ENCODE results near the gene TAGLN.
"Not testable (repeated sequence)": the region's sequence is repeated elsewhere in the genome, so short reads cannot be mapped to it uniquely, and the experiment has no call there.

The TAGLN gene

GRCh38 chr11:117195761-117196160 lies 3.4 kb upstream of the TAGLN start:
- no peak for DNase-seq (ENCODE audit: low read depth in 2 of 2)

GRCh38 chr11:117197006-117197405 lies 2.2 kb upstream of the TAGLN start:
- DNase-seq (ENCODE audit: low read depth in 2 of 2), result no peak

- no peak for DNase-seq (ENCODE audit: low read depth in 2 of 2)
Measured at GRCh38 chr11:117197516-117198456, 1.4 kb upstream of the TAGLN start.

DNA sequence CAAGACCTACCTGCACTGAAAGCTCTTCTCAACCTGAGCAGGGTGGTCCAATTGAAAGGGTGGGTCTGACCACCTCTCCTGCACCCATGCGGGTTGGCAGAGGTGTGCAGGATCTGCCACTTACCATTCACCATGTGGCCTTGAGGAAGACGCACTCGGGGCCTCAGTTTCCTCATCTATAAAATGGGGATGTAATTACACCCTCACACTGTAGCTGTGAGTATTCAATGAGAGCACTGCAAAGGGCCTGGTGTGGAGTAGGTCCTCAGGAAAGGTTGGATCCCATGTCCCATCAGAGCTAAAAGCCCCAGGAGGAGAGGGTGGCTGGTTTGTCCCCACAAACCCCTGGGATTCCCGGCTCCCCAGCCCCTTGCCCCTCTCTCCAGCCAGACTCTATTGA lies 557 bp upstream of the TAGLN start:
- DNase-seq (ENCODE audit: low read depth in 2 of 2), result no peak

DNA sequence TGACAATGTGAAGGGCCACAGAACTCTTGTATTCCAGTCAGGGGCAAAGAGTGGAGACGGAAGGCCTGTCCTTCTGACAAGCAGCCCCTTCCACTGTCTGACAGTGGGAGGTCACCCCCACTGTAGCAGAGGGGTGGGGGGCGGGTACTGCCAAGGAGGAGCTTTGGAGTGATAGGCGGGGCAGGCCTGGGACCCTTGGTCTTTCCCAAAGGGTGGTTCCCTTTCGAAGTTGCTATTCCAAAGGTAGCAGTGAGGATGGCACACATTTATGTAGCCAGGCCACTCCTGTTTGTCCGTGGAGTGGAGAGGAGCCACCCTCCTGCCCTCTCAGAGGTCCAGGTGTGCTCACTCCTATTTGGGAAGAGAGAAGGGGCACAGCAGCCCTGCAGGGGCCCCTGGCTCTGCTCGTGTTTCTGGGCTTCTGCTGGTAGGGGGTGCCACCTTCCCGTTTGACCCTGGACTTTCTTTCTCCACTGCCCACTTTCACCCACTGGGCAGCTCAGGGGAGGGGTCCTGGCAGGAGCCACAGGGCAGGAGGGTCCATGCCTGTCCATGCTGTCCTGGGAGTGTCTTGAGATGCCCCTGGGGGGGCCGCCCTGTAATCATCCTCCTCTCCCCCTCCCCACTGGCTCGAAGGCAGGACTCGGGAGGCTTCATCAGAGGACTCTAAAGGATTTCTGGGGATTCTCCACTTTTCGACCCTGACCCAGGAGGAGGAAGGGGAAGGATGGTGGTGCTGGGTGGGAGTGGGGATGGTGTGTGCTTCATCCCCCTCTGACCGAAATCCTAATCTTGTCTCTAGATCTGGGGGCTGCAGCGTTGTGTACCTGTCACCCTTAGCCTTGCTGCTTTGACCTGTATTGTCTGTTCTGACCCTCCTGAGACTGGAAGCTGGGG lies 994 bp downstream of the TAGLN start:
- no peak for DNase-seq (ENCODE audit: low read depth in 2 of 2)

GRCh38 chr11:117200813-117201657 lies 1.9 kb downstream of the TAGLN start:
- no peak for DNase-seq (ENCODE audit: low read depth in 2 of 2)

DNA sequence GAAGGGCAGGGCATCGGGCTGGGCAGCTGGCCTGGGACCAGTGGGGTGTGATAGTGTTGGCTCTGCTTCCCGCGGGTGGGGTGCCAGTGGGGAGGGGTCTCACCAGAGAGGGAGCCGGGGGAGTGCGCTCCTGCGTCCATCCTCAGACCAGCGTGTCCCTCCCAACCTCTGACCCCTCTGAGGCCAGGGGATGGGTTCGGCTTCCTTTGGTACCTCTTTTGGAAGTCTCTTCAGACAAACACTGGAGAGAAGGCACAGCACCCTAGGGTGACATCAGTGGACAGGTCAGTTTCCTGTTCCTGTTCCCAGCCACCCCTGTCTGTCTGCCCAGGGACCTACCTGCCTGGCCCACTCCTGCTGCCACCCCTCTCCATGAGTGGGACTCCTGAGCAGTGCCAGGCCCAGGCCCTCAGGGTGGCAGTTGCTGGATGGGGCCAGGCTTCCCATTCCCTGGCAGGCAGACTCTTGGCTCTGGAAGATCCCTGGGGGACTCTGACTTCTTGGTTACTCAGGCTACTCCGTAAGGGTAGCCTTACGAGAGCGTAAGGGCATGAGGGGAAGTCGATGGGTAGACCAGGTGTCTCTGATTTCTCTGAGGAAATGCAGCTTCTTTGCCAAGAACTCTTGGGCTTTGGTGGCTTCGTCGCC lies 2.6 kb downstream of the TAGLN start:
- DNase-seq (ENCODE audit: low read depth in 2 of 2), result no peak

- DNase-seq (ENCODE audit: low read depth in 2 of 2), result no peak
Measured at GRCh38 chr11:117202386-117203068, 3.4 kb downstream of the TAGLN start.

DNA sequence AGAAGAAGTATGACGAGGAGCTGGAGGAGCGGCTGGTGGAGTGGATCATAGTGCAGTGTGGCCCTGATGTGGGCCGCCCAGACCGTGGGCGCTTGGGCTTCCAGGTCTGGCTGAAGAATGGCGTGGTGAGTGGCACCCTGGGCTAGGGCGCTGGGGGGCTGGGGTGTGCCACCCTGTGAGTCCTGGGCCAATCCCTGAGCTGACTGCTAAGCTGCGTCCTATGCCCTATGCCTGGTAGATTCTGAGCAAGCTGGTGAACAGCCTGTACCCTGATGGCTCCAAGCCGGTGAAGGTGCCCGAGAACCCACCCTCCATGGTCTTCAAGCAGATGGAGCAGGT lies 3.9 kb downstream of the TAGLN start:
- DNase-seq (ENCODE audit: low read depth in 2 of 2), result no peak

- DNase-seq (ENCODE audit: low read depth in 2 of 2), result no peak
Measured at GRCh38 chr11:117204283-117205080, 5.3 kb downstream of the TAGLN start.

GRCh38 chr11:117205211-117205818 lies 6.1 kb downstream of the TAGLN start:
- DNase-seq (ENCODE audit: low read depth in 2 of 2), result no peak

- not testable (repeated sequence) for DNase-seq (ENCODE audit: low read depth in 2 of 2)
Measured at GRCh38 chr11:117206111-117206510, 6.9 kb downstream of the TAGLN start.

GRCh38 chr11:117206859-117207258 lies 7.7 kb downstream of the TAGLN start:
- DNase-seq (ENCODE audit: low read depth in 2 of 2), result not testable (repeated sequence)

GRCh38 chr11:117207481-117207880 lies 8.3 kb downstream of the TAGLN start:
- not testable (repeated sequence) for DNase-seq (ENCODE audit: low read depth in 2 of 2)

DNA sequence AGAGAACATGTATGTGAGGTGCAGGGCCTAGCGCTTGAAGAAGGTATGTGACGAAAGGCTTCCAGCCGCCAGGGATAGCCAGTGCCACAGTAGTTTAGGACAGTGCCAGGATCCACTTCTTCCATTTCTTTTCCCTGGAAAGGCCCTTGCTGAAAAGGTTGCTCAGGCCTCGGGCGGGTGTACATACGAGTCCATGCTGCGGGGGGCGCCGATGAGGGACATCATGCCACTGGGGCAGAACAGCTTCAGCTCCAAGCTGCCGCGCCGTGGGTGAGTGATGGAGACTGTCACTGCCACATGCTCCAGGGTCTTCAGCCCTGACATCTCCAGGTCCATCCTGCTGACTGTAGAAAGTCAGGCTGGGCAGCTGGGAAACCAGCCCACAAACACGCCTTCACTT lies 9.5 kb downstream of the TAGLN start:
- not testable (repeated sequence) for DNase-seq (ENCODE audit: low read depth in 2 of 2)

DNA sequence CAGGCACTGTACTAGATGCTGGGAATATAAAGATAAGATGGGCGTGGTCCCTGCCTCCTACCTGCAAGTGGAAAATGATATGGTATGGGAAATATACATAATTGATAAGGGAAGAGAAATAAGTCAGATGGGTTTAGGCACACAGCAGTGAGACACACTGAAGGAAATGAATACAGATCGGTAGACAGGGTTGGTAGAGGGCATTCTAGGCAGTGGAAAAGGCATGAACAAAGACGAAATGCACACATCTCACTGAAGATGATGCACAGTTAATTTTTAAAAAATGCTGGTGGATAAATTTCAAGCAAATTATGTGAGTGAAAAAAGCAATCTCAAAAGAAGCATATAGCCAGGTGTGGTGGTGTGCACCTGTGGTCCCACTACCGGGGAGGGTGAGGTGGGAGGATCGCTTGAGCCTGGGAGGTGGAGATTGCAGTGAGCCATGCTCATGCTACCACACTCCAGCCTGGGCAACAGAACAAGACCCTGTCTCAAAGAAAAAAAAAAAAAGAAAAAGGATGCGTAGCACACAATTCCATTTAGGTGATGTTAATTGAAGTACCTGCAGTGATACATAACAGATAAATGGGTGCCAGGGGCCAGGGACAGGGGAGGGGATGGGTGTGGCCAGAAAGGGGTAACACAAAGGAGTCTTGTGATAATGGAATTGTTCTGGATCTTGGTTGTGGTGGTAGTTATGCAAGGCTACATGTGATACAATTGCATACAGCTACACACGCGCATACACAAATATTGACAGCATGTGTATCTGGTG lies 10.4 kb downstream of the TAGLN start:
- DNase-seq (ENCODE audit: low read depth in 2 of 2), result not testable (repeated sequence)

DNA sequence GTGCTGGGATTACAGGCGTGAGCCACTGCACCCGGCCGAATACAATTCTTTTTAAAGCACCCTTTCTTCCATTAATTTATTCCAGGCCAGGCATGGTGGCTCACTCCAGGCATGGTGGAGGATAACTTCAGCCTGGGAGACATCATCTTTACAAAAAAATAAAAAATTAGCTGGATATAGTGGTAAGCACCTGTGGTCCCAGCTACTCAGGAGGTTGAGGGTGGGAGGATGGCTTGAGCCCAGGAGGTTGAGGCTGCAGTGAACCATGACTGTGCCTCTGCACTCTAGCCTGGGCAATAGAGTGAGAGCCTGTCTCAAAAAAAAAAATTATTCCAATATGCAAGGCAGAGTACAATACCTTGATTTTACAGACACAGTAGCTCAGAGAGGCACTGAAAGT lies 11.4 kb downstream of the TAGLN start:
- no peak for DNase-seq (ENCODE audit: low read depth in 2 of 2)

GRCh38 chr11:117212697-117213355 lies 13.7 kb downstream of the TAGLN start:
- no peak for DNase-seq (ENCODE audit: low read depth in 2 of 2)

Measured in stimulated activated CD8-positive, alpha-beta memory T cell treated with anti-CD3 and anti-CD28 coated beads, Interleukin-7, amount 100 ng/mL, for 1 hour (primary cell).